HG03565 (cell line): ENCODE measurements around the gene NTPCR.
"Not testable (repeated sequence)": the region's sequence is repeated elsewhere in the genome, so short reads cannot be mapped to it uniquely, and the experiment has no call there.

Experiments used
- ATAC-seq: cut with Tn5 transposase; IDR thresholded peaks from one replicate; pipeline ENCODE4 v1.9.1; 2021; ENCODE audit warnings: mild to moderate bottlenecking, moderate library complexity; ENCODE audit not compliant: unreplicated experiment

NTPCR gene

GRCh38 chr1:232983375-232983774, 33.0 kb downstream of the NTPCR start:
- ATAC-seq, result no peak

DNA sequence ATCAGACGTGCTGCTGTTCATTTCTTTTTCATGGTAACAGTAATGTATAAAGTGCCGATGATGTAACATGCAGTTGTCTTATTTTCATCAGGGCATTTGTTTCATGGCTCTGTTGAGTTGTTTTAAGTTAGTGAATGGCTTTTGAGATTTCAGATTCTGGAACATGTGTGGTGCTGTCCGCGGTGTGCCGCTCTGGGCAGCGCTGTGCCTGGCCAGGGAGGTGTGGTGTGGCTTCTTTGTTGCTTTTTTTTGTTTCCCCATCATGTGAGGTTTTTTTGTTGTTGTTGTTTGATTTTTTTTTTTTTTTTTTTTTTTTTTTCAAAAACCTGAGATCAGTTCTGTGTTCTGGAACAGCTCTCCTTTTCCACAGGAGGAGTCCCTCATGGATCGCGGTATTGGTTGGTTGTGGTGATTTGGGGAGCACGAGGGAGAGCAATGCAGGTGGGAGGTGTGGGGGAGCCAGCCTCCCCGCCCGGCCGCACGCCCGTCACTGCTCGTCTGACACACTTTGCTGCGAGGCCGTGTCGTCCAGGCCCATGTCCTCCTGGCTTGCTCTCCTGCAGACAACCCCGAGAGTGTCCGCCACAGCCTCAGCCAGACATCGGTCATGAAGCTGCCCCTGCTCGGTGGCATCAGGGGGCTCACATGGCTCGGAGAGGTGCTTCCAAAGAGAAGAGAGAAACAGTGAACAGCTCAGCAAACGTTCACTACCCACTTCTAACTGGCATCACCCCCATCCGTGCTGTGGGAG, 33.6 kb downstream of the NTPCR start:
- ATAC-seq, result no peak

- ATAC-seq, result no peak
Measured at GRCh38 chr1:232984577-232985425, 34.4 kb downstream of the NTPCR start.

DNA sequence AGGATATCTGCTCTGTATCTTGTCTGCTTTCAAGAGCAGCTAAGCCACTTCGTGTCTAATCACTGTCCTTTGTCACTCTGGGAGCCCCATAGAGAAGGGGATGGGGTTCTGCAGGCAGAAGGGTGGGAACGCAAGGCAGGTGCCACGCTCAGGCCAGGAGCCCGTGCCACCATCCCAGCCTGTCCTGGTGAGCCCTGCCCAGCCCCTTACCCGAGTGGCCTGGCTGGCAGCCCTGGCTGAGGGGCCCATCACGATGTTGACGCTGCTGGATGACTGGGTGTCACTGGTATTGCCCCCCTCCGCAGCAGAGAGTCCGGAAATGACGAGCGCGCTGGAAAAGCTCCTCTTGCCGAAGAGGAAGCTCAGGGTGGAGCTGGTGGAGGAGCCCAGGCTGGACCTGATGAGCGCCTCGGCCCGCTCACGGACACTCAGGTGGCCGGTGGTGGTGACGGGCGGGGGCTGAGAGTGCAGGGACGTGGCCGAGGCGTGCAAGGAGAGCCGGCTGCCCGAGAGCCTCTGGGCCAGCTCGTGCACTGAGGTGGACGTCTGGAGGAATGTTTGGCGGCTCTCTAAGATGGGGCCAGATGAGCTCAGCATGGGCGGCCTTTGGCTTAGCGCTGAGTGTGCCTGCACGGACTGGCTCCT, 35.6 kb downstream of the NTPCR start:
- no peak for ATAC-seq

DNA sequence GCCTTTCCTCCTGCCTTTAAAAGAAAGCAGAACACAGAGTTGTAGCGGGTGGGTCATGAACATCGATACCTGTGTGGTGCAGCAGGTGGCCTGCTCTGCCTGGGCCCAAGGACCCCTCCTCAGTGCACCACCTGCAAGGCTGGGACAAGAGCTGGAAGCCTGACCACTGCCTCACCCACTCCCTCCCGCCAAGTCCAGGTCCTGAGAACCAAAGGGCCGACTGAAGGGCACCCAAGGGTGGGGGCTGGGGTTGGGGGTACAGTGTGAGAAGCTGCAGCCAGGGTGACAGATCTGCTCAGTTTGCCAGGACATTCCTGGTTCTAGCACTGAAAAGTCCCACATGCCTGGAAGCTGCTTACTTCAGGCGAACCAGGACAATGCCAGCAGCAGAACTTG, 36.1 kb downstream of the NTPCR start:
- no peak for ATAC-seq

DNA sequence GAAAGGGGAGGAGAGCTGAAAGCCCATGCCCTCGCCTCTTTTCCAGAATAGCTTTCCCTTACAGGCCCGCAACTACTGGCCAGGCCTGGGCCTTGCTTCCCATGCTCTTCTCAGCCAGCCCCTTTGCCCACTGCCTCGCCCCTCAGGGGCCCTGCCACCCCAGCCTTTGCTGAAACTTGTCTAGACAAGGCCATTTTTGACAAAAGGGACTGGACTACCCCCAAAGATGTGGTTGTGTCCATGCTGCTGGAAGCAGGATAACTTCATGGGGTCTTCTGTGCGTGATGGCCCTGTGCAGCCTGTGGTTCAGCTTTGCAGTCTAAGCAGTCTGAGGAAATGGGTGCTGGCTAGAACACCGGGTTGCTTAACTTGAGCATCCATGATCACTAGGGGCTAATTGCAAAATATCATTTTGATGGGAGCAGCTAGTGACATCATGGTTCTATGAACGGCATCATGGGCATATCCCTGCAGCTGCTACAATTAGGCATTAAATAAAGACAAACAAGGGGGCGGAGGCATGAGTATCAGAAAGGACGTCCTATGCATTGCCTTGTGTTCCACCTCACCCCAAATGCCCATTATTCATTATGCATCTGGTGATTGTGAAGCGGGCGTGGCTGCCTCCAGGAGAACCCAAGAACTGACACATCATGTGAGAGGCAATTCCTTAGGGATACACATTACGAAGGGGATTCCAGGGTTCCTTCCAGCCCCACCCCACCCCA, 36.8 kb downstream of the NTPCR start:
- ATAC-seq, result no peak

DNA sequence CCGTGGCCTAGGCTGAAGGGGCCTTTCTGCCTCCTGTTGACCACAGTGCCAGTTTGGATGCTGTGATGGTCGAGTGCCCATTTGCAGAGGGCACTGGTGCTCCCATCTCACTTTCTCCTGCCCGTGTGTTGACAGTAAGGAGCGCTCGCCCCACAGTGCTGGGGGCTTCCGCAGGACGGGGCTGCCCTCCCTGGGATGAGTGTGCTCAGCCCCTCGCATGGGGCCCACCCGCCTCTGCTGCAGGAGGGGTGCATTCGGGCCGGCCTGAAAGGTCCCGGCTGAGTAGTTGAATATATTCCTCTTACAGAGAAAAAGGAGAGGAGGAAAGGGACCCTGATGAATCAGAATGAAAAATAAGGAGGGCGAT, 37.3 kb downstream of the NTPCR start:
- no peak for ATAC-seq

DNA sequence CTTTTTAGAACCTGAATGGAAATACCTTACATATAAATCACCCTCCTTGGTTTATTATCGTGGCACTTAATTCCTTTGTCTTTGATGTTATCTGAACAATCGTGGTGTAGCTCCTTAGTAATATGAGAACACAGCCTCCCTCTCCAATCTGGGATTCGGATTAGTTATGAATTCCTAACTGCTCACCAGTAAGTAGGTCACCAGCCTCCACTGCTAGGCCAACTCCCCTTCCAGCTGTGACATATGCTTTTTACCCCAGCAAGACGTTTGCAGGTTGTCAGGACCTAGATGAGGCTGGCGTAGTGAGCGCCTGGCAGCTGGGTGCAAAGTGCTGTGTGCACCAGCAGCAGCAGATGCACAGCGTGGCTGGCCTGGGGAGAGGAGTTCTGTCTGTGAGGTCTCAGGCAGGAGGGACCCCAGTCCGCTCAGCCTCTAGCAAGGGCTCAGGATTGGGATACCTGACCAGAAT, 38.2 kb downstream of the NTPCR start:
- no peak for ATAC-seq

DNA sequence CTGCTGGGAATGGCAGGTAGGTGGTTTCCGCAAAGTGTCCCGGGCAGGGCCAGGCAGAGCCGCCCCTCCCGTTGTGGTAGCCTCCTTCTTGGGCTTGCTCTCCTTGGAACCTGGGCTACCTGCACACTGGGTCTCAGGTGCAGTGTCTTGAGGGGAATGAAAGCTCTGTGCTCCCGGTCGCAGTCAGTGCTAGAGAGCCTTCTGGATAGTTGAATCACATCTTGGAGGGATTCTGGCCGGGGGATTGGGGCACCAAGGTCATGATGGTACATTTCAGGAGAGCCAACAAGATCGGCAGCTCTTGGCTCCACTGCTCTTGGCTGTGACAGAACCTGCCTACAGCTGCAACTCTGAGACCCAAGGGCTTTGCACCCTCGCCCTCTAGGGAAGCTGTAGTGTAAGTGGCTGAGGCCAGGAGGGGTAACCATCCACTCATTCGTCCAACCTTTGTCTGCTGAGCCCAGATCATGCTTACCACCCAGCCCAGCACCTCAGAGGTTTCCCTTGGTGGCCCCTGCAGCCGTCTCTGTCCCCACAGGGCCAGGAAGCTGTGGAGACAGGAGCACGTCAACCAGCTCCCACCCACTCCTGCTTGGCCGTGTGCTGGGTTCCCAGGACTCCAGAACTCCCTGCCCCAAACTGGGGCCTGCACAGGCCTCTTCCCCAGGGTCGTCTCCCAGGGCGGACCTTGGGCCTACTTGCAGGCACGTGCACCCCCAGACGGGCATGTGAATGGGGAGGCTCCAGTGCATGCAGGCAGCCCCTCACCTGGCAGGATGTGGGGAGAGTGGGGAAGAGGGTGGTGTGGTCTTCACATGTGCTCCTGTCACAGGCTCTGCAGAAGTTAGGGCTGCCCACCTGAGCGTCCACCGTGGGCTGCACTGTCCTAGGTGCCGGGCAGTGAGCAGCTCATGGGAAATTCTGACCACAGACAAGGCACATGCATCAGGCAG, 40.0 kb downstream of the NTPCR start:
- no peak for ATAC-seq

DNA sequence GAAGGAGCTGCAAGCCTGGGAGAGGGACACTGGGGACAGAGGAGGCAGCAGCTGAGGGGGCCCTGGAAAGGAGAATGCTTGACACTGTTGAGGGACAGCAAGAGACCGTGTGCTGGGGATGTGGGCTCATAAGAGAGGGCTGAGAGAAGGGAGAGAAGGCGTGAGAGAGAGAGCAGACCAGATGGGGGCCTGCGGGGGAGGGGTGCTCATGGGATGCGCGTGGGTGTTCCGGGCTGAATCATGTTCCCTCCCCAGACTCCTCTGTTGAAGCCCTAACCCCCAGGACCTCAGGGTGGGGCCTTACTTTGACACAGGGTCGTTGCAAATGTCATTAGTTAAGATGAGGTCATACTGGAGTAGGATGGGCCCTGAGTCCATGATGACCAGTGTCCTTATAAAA, 40.8 kb downstream of the NTPCR start:
- ATAC-seq, result no peak

GRCh38 chr1:232992227-232992626, 41.8 kb downstream of the NTPCR start:
- no peak for ATAC-seq

- no peak for ATAC-seq
Measured at GRCh38 chr1:232993555-232993954, 43.1 kb downstream of the NTPCR start.

GRCh38 chr1:232995189-232995588, 44.8 kb downstream of the NTPCR start:
- ATAC-seq, result no peak

DNA sequence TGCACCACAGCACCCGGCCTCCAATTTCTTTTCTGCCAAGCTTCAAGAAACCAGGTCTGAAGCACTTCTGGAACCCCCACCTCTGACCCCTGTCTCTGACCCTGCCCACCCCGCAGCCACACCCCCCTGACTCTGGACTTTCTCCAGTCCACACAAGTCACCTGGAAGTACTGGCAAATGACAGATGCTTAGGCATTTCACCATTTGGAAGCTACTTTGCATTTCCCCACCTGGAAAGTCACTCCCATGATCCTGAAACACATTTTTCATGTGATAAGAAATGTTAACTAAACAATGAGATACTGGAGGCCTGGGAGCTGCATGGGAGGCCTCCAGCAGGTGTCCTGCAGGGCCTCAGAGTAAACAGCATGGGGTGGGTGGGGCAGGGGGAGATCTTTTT, 45.7 kb downstream of the NTPCR start:
- no peak for ATAC-seq

GRCh38 chr1:232998138-232998537, 47.7 kb downstream of the NTPCR start:
- no peak for ATAC-seq

- no peak for ATAC-seq
Measured at GRCh38 chr1:232998646-232999045, 48.2 kb downstream of the NTPCR start.

DNA sequence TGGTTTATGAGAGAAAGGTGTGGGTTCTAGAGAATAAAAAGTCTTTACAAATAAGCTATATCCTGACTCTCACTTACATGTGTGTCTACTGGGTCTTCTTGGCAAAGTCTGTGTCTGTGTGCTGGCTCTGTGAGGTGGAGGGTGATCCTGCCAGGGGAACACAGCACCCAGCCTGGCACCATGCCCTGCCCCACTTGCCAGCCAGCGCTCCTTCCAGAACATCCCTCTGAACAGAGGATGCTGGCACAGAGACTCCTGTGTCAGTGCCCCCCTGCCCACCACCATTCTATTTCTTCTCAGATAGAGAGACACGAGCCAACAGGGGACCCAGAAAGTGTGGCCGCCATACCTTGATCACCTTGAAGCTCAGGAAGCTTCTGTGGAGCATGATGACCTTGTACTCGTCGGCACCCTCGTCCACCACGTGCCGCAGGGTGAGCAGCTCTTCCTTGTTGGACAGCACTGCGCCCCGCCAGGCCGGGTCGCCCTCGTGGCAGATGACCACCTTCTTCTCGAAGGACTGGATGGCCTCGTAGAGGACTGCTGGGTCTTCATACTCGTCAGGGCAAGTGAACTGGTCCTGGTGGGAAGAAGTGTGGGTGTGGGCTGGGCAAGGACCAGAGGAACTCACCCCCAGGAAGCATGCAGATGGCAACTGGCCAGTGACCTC, 49.7 kb downstream of the NTPCR start:
- ATAC-seq, result no peak

DNA sequence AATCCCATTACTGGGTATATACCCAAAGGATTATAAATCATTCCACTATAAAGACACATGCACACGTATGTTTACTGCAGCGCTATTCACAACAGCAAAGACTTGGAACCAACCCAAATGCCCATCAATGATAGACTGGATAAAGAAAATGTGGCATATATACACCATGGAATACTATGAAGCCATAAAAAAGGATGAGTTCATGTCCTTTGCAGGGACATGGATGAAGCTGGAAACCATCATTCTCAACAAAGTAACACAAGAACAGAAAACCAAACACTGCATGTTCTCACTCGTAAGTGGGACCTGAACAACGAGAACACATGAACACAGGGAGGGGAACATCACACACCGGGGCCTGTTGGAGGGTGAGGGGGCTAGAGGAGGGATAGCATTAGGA, 53.2 kb downstream of the NTPCR start:
- not testable (repeated sequence) for ATAC-seq

DNA sequence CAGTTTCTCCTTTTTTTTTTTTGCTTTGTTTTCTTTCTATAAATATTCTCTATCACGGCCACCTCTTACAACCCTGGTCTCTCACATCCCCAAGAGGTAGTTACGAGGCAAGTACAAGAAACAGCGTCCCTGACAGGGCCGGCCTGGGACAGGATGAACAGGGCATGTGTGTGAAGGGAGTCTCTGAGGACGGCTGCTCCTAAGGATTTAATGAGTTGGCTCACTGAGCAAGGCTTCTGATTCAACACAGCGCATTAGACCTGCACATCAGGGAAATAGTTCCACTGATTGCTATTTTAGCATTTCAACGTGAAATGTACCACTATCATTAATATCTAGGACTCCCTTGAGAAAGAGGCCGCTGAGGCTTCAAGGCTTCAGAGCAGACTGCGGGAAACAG, 54.0 kb downstream of the NTPCR start:
- no peak for ATAC-seq
